ENCODE data around the gene PHF21B.

Gene PHF21B

DNA sequence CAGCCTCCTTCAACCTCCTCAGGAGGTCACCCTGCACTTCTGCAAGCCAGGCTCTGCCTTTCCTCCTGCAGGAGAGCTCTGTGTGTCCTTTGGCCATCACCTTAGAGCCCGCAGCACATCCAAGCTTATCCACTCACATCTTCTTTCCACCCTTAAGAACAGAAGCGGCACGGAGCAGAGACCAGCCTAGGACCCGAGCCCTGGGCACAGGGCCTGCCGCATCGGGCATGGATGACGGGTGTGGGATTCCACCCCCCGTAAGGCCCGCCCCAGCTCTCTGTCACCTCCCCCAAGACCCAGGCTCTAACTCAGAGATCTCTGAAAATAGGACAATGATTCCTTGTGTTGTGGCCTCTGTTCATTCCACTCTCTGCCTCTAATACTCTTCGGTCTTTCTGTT lies 42.1 kb upstream of the PHF21B start:
- Mint-ChIP-seq H3K27me3 (ENCODE audit: low read depth) (peaks cover 59% of the 10 kb centered on the region), H3K36me3 (ENCODE audit: low read depth) (no peaks in the 10 kb centered on the region), H3K4me1 (no peaks in the 10 kb centered on the region), H3K9me3 (peaks cover under 1% of the 10 kb centered on the region), H3K4me3 (no peak overlapping the region), H3K27ac (no peak overlapping the region)
- TF ChIP-seq, protein P1, sequence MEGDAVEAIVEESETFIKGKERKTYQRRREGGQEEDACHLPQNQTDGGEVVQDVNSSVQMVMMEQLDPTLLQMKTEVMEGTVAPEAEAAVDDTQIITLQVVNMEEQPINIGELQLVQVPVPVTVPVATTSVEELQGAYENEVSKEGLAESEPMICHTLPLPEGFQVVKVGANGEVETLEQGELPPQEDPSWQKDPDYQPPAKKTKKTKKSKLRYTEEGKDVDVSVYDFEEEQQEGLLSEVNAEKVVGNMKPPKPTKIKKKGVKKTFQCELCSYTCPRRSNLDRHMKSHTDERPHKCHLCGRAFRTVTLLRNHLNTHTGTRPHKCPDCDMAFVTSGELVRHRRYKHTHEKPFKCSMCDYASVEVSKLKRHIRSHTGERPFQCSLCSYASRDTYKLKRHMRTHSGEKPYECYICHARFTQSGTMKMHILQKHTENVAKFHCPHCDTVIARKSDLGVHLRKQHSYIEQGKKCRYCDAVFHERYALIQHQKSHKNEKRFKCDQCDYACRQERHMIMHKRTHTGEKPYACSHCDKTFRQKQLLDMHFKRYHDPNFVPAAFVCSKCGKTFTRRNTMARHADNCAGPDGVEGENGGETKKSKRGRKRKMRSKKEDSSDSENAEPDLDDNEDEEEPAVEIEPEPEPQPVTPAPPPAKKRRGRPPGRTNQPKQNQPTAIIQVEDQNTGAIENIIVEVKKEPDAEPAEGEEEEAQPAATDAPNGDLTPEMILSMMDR (IDR thresholded peaks at IDR 0.05; ENCODE audit: unreplicated experiment in 3 of 3), result no peak

DNA sequence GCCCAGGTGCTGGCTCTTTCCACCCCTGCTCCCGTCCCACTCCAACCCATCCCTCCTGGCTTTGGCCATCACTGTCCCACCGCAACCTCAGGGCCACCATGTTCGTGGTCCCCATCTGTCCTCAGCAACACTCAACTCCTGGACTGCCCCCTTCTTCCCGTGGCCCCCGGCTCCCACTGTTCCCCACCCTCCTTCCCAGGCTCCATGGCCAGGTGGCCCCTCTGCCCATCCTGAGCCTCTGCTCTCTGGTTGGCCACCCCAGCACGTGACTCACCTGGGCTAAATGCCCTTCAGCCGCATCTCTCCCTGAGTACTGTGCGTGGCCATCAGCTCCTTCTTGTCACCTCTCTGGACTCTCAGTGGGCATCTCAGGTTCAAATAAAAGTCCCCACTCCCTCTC lies 41.6 kb upstream of the PHF21B start:
- peaks cover 3% of the 10 kb centered on the region for H3K9me3 Mint-ChIP-seq
- no peaks in the 10 kb centered on the region for H3K36me3 Mint-ChIP-seq (ENCODE audit: low read depth)
- H3K27me3 Mint-ChIP-seq (ENCODE audit: low read depth), result peaks cover 63% of the 10 kb centered on the region
- H3K27ac Mint-ChIP-seq, result no peak overlapping the region
- H3K4me1 Mint-ChIP-seq, result no peaks in the 10 kb centered on the region
- H3K4me3 Mint-ChIP-seq, result no peak overlapping the region
- TF ChIP-seq, protein P1 (IDR thresholded peaks at IDR 0.05; ENCODE audit: unreplicated experiment in 3 of 3), result no peak

- H3K27ac Mint-ChIP-seq, result no peak overlapping the region
- no peaks in the 10 kb centered on the region for H3K36me3 Mint-ChIP-seq (ENCODE audit: low read depth)
- peaks cover 12% of the 10 kb centered on the region for H3K9me3 Mint-ChIP-seq
- TF ChIP-seq, protein P1 (IDR thresholded peaks at IDR 0.05; ENCODE audit: unreplicated experiment in 3 of 3), result no peak
- peaks cover 57% of the 10 kb centered on the region for H3K27me3 Mint-ChIP-seq (ENCODE audit: low read depth)
- peaks cover 16% of the 10 kb centered on the region for H3K4me1 Mint-ChIP-seq
- no peak overlapping the region for H3K4me3 Mint-ChIP-seq
Observed at GRCh38 chr22:45047260-45047659, 37.5 kb upstream of the PHF21B start.

GRCh38 chr22:45045208-45045607 lies 35.4 kb upstream of the PHF21B start:
- peaks cover 12% of the 10 kb centered on the region for H3K9me3 Mint-ChIP-seq
- TF ChIP-seq, protein P1 (IDR thresholded peaks at IDR 0.05; ENCODE audit: unreplicated experiment in 3 of 3), result no peak
- peaks cover 17% of the 10 kb centered on the region for H3K4me1 Mint-ChIP-seq
- H3K4me3 Mint-ChIP-seq, result no peak overlapping the region
- no peaks in the 10 kb centered on the region for H3K36me3 Mint-ChIP-seq (ENCODE audit: low read depth)
- no peak overlapping the region for H3K27ac Mint-ChIP-seq
- peaks cover 42% of the 10 kb centered on the region for H3K27me3 Mint-ChIP-seq (ENCODE audit: low read depth)

- Mint-ChIP-seq H3K27ac (no peak overlapping the region), H3K9me3 (peaks cover 16% of the 10 kb centered on the region), H3K4me3 (no peak overlapping the region), H3K4me1 (peaks cover 29% of the 10 kb centered on the region), H3K27me3 (ENCODE audit: low read depth) (peaks cover 37% of the 10 kb centered on the region), H3K36me3 (ENCODE audit: low read depth) (no peaks in the 10 kb centered on the region)
- TF ChIP-seq, protein P1 (IDR thresholded peaks at IDR 0.05; ENCODE audit: unreplicated experiment in 3 of 3), result no peak
Observed at GRCh38 chr22:45042263-45042662, 32.5 kb upstream of the PHF21B start.

DNA sequence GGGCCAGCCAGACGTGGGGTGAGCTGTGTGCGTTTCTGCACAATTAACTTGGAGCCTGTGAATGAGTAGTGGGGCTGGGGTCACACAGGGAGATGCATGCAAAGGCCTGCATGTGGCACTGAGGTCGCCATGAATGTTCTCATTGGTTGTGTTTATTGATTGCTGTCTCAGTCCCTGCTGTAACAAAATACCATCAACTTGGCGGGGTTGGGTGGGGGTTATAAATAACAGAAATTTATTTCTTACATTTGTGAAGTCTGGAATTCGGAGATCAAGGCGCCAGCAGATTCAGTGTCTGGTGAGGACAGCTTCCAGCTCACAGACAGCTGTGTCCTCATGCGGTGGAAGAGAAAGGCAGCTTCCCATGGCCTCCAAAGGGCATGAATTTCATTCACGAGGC lies 29.3 kb upstream of the PHF21B start:
- H3K27me3 Mint-ChIP-seq (ENCODE audit: low read depth), result peaks cover 40% of the 10 kb centered on the region
- peaks cover 11% of the 10 kb centered on the region for H3K9me3 Mint-ChIP-seq
- no peaks in the 10 kb centered on the region for H3K36me3 Mint-ChIP-seq (ENCODE audit: low read depth)
- H3K4me3 Mint-ChIP-seq, result peak overlapping the region in 1 of 3 experiments; percentile 17
- peaks cover 31% of the 10 kb centered on the region for H3K4me1 Mint-ChIP-seq
- peak overlapping the region in 2 of 3 experiments; percentile 20 to 24 for H3K27ac Mint-ChIP-seq
- TF ChIP-seq, protein P1 (IDR thresholded peaks at IDR 0.05; ENCODE audit: unreplicated experiment in 3 of 3), result no peak
